ENCODE results near the gene ANO10.

DNA sequence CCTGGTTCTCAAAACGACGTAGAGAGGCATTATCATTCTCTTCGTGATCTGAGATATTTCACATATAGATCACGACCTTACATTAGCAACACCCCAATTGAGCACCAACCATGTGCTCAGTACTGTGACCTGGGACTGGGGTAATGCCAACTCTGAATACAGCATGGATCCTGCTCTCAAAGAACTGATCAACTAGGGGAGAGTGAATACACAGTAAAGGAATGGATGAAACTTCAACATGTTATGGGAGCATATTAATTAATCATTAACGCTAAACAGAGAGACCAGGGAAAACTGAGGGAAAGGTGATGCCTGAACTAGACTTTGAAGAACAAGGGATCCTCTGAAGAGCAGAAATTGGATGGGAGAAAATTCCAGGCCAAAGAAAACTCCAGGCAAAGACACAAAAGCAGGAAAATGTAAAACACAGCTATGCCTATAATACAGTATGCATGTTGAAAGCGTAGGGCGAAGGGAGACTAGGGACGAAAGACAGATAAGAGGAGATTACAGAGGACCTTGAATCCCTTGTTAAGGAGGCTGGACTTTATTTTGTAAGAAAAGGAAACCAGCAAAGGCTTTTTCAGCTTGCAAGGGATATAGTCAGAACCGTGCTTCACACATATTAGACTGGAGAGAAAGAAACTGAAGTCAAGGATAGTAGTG, 105.7 kb downstream of the ANO10 start:
- TF ChIP-seq TCF12 (IDR thresholded peaks at IDR 0.05; ENCODE audit: low read depth) (no peak), FOXM1 (IDR thresholded peaks at IDR 0.05; ENCODE audit: borderline replicate concordance, low read depth) (no peak), CEBPB (IDR thresholded peaks at IDR 0.05) (no peak), CREB1 (IDR thresholded peaks at IDR 0.05; ENCODE audit: low read depth) (no peak), EP300 (IDR thresholded peaks at IDR 0.05; ENCODE audit: borderline replicate concordance) (no peak), TEAD4 (IDR thresholded peaks at IDR 0.05) (no peak), TAF1 (IDR thresholded peaks at IDR 0.05; ENCODE audit: low read depth) (no peak)
- TF ChIP-seq, protein P1, sequence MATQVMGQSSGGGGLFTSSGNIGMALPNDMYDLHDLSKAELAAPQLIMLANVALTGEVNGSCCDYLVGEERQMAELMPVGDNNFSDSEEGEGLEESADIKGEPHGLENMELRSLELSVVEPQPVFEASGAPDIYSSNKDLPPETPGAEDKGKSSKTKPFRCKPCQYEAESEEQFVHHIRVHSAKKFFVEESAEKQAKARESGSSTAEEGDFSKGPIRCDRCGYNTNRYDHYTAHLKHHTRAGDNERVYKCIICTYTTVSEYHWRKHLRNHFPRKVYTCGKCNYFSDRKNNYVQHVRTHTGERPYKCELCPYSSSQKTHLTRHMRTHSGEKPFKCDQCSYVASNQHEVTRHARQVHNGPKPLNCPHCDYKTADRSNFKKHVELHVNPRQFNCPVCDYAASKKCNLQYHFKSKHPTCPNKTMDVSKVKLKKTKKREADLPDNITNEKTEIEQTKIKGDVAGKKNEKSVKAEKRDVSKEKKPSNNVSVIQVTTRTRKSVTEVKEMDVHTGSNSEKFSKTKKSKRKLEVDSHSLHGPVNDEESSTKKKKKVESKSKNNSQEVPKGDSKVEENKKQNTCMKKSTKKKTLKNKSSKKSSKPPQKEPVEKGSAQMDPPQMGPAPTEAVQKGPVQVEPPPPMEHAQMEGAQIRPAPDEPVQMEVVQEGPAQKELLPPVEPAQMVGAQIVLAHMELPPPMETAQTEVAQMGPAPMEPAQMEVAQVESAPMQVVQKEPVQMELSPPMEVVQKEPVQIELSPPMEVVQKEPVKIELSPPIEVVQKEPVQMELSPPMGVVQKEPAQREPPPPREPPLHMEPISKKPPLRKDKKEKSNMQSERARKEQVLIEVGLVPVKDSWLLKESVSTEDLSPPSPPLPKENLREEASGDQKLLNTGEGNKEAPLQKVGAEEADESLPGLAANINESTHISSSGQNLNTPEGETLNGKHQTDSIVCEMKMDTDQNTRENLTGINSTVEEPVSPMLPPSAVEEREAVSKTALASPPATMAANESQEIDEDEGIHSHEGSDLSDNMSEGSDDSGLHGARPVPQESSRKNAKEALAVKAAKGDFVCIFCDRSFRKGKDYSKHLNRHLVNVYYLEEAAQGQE (IDR thresholded peaks at IDR 0.05; ENCODE audit: low read depth) = no peak
- TF ChIP-seq, protein P2, sequence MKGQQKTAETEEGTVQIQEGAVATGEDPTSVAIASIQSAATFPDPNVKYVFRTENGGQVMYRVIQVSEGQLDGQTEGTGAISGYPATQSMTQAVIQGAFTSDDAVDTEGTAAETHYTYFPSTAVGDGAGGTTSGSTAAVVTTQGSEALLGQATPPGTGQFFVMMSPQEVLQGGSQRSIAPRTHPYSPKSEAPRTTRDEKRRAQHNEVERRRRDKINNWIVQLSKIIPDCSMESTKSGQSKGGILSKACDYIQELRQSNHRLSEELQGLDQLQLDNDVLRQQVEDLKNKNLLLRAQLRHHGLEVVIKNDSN (IDR thresholded peaks at IDR 0.05) = no peak
